Hematopoietic multipotent progenitor cell treated with erythropoietin and hydrocortisone succinate and interleukin-3 and kit ligand, for 6 days (in vitro differentiated cells): ENCODE data around the gene ICOS.

Experiments used
- DNase-seq: peaks from one replicate; pipeline ENCODE4 v3.0.0-alpha.2; 2015

The ICOS gene

DNA sequence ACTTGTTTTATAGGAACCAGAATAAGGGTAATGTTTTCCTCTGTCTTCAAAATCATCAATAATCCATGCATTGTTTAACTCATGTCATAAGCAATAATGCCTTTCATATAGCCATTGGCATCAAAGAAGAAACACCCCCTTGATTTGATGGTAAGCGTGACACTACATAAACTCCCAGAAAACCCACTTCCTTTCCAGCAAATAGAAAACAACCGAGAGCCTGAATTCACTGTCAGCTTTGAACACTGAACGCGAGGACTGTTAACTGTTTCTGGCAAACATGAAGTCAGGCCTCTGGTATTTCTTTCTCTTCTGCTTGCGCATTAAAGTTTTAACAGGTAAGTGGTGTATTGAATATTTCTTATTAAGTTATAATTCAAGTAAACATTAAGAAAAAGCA, at the start of gene ICOS:
ICOS (plus strand) TSS at position 229 of the 400 bp plus-strand sequence; CDS start at position 281, 52 bp downstream.
- no peak for DNase-seq

DNA sequence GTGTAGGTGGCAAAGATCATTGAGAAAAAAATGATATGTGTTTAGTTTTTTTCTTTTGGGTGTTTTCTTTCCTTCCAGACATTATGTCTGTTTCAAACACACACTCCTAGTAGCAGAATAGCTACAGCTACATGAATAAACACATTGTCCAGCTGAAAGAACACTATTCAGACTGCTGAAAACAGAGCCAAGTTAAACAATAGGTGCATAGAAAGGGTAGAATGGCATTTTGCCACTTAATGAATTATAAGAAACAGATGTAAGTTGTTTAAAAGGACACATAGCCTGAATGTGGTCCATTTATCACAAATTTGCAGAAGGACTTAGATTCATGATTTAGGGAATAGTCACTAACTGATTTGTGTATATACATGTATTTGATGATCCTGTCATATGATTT, 48.9 kb upstream of the ICOS start:
- no peak for DNase-seq

DNA sequence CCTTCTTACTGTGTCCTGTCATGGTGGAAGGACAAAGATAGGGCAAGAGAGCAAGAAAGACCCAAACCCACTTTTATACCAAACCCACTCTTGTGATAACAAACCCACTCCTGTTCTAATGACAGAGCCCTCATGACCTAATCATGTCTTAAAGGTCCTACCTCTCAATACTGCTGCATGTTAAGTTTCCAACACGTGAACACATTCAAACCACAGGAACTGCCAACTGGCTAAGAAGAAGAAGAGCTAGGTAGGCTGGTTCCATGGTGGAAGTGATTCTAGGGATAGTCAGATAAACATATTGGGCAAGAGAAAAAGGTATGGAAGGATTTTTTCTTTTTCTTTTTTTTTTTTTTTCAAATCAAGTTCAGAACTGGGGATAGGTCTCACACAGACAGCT, 47.0 kb upstream of the ICOS start:
- DNase-seq: no peak

GRCh38 chr2:203889944-203890343, 46.6 kb upstream of the ICOS start:
- DNase-seq: no peak

- no peak for DNase-seq
Measured at GRCh38 chr2:203890733-203891132, 45.8 kb upstream of the ICOS start.

- DNase-seq: peak; percentile 16
Measured at GRCh38 chr2:203891474-203891873, 45.1 kb upstream of the ICOS start.

- no peak for DNase-seq
Measured at GRCh38 chr2:203892207-203892606, 44.4 kb upstream of the ICOS start.

DNA sequence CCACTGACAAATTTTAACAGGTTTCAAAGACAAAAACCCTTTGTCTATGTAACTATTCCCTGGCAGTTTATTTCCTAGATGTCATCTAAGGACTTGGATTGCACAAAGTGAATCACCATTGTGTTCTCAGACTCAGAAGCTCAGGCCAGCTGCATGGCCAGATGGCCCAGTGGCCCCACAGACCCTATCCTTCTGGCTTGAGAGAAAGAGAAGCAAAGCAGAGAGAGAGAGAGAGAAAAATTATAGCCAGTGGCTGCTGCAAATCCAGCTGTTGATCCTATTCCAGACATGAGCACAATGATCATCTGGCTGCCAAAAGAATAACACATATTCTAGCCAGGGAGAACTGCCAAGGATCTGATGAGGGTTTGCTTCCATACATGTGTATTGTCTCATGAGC, 43.2 kb upstream of the ICOS start:
- DNase-seq: no peak

- DNase-seq: no peak
Measured at GRCh38 chr2:203893840-203894239, 42.7 kb upstream of the ICOS start.

DNA sequence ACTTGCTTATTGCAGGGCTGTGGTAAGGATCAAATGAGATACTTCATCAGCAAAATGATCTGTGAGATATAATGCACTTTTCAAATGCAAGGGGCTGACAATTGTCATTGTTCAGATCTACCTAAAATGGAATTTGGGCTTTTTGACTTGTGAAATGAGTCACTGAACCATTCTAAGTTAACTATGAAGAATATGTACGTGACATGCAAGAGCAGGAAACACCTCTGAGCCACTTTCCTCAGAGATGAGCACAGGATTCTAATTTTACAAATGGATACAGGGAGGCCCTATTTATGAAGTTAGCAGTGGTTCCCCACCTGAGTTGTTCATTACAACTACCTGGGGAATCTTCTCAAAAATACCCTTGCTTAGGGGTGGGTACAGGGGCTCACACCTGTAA, 42.3 kb upstream of the ICOS start:
- no peak for DNase-seq

GRCh38 chr2:203897544-203897943, 39.0 kb upstream of the ICOS start:
- no peak for DNase-seq

- DNase-seq: no peak
Measured at GRCh38 chr2:203898657-203899056, 37.9 kb upstream of the ICOS start.

DNA sequence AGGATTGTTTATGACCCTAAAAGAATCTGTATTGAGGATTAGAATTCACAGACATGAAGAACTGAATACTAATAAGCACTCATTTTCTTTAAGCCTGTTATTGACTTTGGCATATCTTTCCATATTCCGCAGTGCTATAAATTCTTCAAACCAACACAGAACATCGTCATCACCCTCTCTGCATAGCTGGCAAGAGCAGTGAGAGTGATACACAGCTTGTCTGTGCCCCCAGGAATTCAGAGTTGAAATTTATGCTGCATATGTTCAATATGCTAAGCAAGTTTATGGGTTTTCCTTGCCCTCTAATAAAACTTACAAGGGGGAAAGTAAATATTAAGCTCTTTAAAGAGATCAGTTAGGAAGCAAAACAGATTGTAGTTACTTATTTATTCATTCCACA, 36.3 kb upstream of the ICOS start:
- DNase-seq: no peak

GRCh38 chr2:203904022-203904421, 32.5 kb upstream of the ICOS start:
- DNase-seq: no peak

DNA sequence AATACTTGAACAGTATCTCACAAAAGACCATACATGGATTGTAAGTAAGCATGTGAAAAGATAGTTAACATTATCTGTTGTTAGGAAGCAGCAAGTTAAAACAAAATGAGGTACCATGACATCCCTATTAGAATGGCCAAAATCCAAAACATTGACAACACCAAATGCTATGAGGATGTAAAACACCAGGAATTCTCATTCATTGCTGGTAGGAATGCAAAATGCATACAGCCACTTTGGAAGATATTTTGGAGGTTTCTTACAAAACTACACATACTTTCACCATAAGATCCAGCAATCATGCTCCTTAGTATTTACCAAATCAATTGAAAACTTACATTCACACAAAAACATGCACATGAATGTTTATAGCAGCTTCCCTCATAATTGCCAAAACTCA, 30.9 kb upstream of the ICOS start:
- no peak for DNase-seq

DNA sequence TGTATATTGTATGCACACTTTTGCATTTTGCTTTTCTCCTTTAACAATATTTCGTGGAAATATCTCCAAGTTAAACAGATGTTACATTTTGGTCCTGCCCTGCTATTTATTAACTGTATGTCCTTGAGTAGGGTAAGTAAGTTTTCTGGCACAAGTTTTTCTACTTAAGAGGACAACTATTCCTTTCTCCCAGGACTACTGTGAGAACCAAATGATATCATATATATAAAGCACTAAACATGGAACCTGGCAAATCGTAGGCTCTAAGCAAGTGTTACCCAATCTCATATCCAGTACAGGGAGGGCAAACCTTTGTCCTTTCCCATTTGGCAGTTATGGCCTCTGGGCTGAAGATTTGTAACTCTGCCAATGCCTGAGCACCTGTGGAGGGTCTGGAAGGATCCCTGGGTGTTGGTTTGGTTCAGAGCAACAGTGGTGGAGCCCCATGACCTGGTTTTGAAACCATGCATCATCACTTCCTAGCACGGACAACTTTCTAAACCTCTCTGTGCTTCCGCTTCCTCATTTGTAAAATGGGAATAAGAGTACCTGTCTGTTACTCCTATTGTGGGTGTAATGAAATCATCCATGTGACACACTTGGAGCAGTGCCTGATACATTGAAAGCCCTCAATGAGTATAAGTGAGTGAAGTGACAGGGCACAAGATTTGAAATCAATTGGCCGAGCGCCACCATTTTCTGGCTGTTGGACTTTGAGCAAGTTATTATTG, 28.3 kb upstream of the ICOS start:
- no peak for DNase-seq

DNA sequence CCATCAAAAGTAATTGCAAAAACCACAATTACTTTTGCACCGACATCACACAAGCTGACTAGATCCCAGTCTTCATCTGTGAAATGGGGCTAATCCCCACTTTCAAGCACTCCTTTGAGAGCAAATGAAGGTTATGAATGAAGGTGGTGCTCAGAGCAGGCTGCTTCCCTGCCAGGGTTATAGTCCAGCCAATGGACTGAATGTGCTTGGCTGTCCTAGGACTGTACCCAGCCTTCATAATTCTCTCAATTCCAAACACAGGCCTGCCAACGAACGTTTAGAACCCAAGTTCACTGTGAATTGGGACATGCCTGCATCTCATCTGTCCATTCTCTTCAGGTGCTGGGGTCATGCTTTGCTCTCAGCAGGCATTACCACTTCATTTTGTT, 27.8 kb upstream of the ICOS start:
- no peak for DNase-seq

DNA sequence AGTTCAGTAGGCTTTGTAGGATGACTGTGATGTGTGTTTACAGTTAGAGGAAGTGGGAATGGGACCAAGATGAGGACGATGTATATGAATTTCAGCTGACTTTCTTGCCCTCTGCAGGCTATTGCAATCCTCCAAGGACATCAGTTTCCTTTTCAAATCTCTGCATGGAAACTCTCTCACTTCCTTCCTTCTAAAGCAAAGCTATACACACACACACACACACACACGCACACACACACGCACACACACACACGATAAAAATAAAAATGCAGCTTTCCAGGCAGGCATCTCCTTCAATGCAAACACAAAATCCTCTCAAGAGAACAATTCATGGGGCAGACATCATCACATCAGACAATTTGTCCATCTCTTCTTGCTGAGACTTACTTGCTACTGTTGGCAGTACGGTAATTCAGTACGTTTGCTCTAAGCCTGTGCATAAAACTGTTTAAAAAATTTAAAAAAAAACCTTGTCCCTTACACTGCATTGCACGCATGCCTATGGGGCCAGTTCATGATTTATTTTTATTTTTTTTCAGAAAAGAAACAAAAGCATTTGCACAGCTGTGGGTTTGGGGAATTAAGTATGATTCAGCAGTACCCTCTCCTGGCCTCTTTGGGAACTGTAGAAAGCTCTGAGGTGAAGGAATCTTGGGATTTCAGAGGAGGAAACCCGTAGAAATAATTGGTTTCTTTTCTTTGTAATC, 27.1 kb upstream of the ICOS start:
- DNase-seq: peak; percentile 38

DNA sequence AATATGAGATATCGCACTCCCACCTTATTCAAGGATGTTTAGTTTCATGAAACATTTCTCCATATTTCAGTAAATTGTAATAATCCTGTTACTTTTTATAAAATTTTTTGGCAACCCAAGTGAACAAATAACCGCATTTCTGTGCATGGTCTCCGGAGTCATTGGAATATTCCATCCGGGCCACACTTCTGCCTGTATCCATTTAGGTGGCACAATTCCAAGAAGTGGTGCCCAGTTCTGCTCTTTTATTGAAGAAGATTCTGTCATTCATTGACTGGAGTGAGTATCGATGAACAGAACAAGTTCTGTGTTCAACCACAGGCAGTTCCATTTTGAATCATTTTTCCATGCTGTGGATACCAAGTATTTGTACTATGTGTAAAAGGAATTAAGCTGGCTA, 26.6 kb upstream of the ICOS start:
- no peak for DNase-seq

DNA sequence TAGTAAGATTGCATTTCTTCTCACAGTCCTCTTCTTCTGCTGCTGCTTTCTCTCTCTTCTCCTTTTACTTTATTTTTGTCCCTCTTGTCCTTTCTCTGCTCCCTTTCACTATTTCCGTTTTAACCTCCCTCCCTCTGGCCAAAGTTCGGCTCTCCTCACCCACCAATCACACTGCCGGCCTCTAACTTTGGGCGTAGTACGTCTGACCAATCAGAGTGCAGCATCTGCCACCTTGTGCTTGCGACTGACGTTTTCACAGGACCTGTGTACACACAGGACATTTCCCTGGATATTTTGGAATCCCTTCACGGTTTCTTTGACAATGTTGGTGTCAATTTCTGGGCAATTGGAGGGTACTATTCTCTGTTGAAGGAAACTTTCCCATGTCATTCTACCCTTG, 22.6 kb upstream of the ICOS start:
- no peak for DNase-seq

DNA sequence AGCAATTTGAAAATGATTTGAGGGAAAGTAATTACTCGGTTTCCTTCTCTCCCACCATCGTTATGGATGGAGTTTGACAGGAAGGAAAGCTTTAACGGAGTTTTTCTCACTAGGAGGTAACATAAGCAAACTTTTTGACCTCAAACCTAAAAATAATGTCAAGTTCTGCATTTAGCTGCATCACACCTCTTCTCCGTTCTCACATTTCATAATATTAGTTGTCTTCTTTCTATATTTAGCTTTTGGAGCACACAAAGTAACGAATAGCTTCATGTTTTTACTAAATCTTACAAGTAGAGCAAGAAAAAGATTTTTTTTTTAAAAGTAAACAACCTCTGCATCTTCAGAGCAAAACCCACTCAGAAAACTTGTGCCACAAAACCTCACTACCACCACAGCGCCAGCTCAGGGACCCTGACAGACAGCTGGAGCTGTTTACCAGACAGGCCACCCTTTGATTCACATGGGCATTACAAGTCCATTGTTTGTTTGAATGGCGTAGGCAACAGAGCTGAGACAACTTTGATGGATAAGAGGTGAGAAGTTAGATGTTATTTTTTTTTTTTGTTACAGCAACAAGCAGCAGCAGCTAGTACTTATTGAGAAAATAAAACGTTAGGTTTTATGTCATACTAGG, 21.9 kb upstream of the ICOS start:
- no peak for DNase-seq

DNA sequence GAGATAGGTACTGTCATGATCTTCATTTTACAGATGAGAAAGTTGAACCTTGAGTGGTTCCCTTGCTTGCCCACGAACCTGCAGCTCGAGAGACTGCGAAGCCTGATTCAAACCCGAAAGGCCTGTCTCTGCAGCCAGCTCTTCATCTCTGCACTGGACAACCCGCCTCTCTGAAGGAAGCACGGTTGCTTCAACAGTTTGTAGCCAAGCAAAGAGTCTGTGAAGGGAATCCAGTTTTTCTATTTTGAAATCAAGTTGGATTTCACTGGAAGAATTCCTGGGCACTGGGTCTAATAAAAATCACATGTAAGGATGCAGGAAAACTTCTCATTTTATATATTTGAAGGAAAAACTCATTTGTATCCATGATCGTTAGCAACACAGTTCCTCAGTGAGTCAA, 21.3 kb upstream of the ICOS start:
- no peak for DNase-seq

- no peak for DNase-seq
Measured at GRCh38 chr2:203916756-203917155, 19.8 kb upstream of the ICOS start.

- DNase-seq: no peak
Measured at GRCh38 chr2:203918264-203918663, 18.3 kb upstream of the ICOS start.
